Right lobe of liver (tissue), 6 donors: ENCODE data around the gene ZMAT5. TPM values are rescaled to one million over a fixed set of nuclear protein-coding genes. Genes with fewer than 3 reads are reported as not detected.
"Not testable (repeated sequence)": the region's sequence is repeated elsewhere in the genome, so short reads cannot be mapped to it uniquely, and the experiment has no call there.

Source experiments
- ATAC-seq, 4 donors: fragments of 200-7000 bp; cut with Tn5 transposase; one replicate each; pipeline ENCODE4 v1.9.1; 2020; ENCODE audit warnings: mild to moderate bottlenecking in 4 of 4, moderate library complexity in 4 of 4
- DNase-seq, 3 donors: peaks; one replicate each; pipeline ENCODE4 v3.0.0-alpha.2; 2020
- H3K27ac ChIP-seq, 3 donors: fragments of 200-600 bp; one replicate each; pipeline ENCODE4 v1.8.0; 2022
- H3K27me3 ChIP-seq, 2 donors: fragments of 200-600 bp; one replicate each; pipeline ENCODE4 v1.8.0; 2022
- H3K36me3 ChIP-seq, 4 donors: fragments of 200-600 bp; sonication (generic) in 1 of 4; one replicate each; pipeline versions ENCODE4 v1.5.1 to v1.8.0; 2017 to 2022; ENCODE audit warnings: control low read depth in 1 of 4
- H3K4me1 ChIP-seq, 4 donors: fragments of 200-600 bp; sonication (generic) in 1 of 4; one replicate each; pipeline versions ENCODE4 v1.5.1 to v1.8.0; 2017 to 2022; ENCODE audit warnings: control low read depth in 1 of 4
- H3K4me3 ChIP-seq, 3 donors: fragments of 200-600 bp; one replicate each; pipeline ENCODE4 v1.8.0; 2022
- H3K9me3 ChIP-seq, 4 donors: fragments of 200-600 bp; sonication (generic) in 1 of 4; one replicate each; pipeline versions ENCODE4 v1.5.1 to v1.8.0; 2017 to 2022; ENCODE audit warnings: control low read depth in 1 of 4
- CTCF ChIP-seq, 4 donors: fragments of 200-600 bp in 3 of 4; fragments of 450-650 bp in 1 of 4; IDR thresholded peaks; one replicate each; pipeline versions ENCODE4 v1.5.1 to v1.8.0; 2016 to 2022; ENCODE audit warnings: antibody characterized with exemption in 4 of 4, mild to moderate bottlenecking in 2 of 4
- POLR2A ChIP-seq: fragments of 450-650 bp; IDR thresholded peaks from one replicate; pipeline ENCODE4 v1.6.1; 2017; ENCODE audit warnings: antibody characterized with exemption, mild to moderate bottlenecking
- WGBS: methylation state at CpG from one replicate; pipeline ENCODE4 v1.1.6; 2018; ENCODE audit warnings: low coverage, low lambda C conversion rate; ENCODE audit not compliant: insufficient coverage; ENCODE audit errors: missing lambda C conversion rate; 5-methylcytosine and 5-hydroxymethylcytosine counted together
- intact Hi-C, 2 donors: fragments of 100-400 bp; cut with DNase I; formaldehyde crosslinking; loops; one replicate each; pipeline versions ENCODE4 v1.11.2 to v1.14.1; 2022
- total RNA-seq, 6 experiments: library from RNA; depleted of rRNA in 2 of 6; stranded (reverse); fragments of >200 nt in 2 of 6; fragmentation: NEBNext Ultra II Directional in 3 of 6; extraction: Animal tissue kit (Norgen Biotek cat#: 25700) in 3 of 6; gene quantifications; one replicate each; pipeline versions ENCODE4 v1.1.0 to v1.2.4, GENCODE V29; 2016 to 2023
- donor health status: DM: no; HTN: yes; CAD: no.
- donor health status: DM: no; HTN: no; CAD: no.
- donor health status: DM: no; HTN: no; CAD: no.
- donor health status: DM: no; HTN: yes; CAD: no.
- donor health status: DM: no; HTN: yes; CAD: no.

The ZMAT5 gene
- total RNA-seq, 6 experiments from 2014 or later: 8.9 to 20.5 (median 13.7) TPM

GRCh38 chr22:29755889-29756288, 10.9 kb downstream of the ZMAT5 start:
- no peak for TF ChIP-seq CTCF (IDR thresholded peaks at IDR 0.05)
- TF ChIP-seq POLR2A: no peak
- no peaks in the 10 kb centered on the region for H3K9me3 ChIP-seq
- intact Hi-C loops: no loop called here
- no peak overlapping the region for H3K4me3 ChIP-seq
- H3K27me3 ChIP-seq: no peaks in the 10 kb centered on the region
- no peaks in the 10 kb centered on the region for H3K36me3 ChIP-seq
- H3K27ac ChIP-seq: no peak overlapping the region
- H3K4me1 ChIP-seq: peaks cover 0 to 14% (median 0%) of the 10 kb centered on the region in 4 donors
- ATAC-seq (no peak), DNase-seq (no peak)
- WGBS: 63% methylated on average over 9 of the region's 9 CpGs

GRCh38 chr22:29754658-29755395, 12.0 kb downstream of the ZMAT5 start:
- DNase-seq, H3K36me3 ChIP-seq, H3K9me3 ChIP-seq, ATAC-seq, H3K4me3 ChIP-seq, H3K27ac ChIP-seq, intact Hi-C loops, H3K27me3 ChIP-seq: not testable (repeated sequence)
- 83% methylated on average over 10 of the region's 11 CpGs for WGBS
- peaks cover 0 to 23% (median 0%) of the 10 kb centered on the region in 4 donors for H3K4me1 ChIP-seq

GRCh38 chr22:29753808-29754657, 12.8 kb downstream of the ZMAT5 start:
- Histone ChIP-seq H3K4me3 (no peak overlapping the region), H3K27me3 (no peaks in the 10 kb centered on the region), H3K27ac (no peak overlapping the region), H3K4me1 (peaks cover 0 to 23% (median 0%) of the 10 kb centered on the region in 4 donors), H3K9me3 (no peaks in the 10 kb centered on the region), H3K36me3 (no peaks in the 10 kb centered on the region)
- DNase-seq (peak in 2 of 3 donors; percentile 79 to 88), ATAC-seq (peak in 3 of 4 donors; percentile 41 to 81 (median 49))
- intact Hi-C loops: no loop called here
- no peak for TF ChIP-seq POLR2A
- TF ChIP-seq CTCF (IDR thresholded peaks at IDR 0.05): no peak
- WGBS: 62% methylated on average over 5 of the region's 16 CpGs

GRCh38 chr22:29751669-29752068, 15.1 kb downstream of the ZMAT5 start:
- peak overlapping the region in 1 of 3 donors; percentile 18 for H3K27ac ChIP-seq
- ATAC-seq: no peak
- TF ChIP-seq POLR2A: no peak
- TF ChIP-seq CTCF (IDR thresholded peaks at IDR 0.05): no peak
- H3K4me1 ChIP-seq: peaks cover 0 to 23% (median 0%) of the 10 kb centered on the region in 4 donors
- intact Hi-C loops: no loop called here
- H3K27me3 ChIP-seq: no peaks in the 10 kb centered on the region
- no peaks in the 10 kb centered on the region for H3K9me3 ChIP-seq
- WGBS: 89% methylated on average over 2 of the region's 2 CpGs
- no peak overlapping the region for H3K4me3 ChIP-seq
- no peak for DNase-seq
- peaks cover 0 to 3% (median 0%) of the 10 kb centered on the region in 4 donors for H3K36me3 ChIP-seq
